ENCODE measurements around the gene SCIMP.

SCIMP gene

DNA sequence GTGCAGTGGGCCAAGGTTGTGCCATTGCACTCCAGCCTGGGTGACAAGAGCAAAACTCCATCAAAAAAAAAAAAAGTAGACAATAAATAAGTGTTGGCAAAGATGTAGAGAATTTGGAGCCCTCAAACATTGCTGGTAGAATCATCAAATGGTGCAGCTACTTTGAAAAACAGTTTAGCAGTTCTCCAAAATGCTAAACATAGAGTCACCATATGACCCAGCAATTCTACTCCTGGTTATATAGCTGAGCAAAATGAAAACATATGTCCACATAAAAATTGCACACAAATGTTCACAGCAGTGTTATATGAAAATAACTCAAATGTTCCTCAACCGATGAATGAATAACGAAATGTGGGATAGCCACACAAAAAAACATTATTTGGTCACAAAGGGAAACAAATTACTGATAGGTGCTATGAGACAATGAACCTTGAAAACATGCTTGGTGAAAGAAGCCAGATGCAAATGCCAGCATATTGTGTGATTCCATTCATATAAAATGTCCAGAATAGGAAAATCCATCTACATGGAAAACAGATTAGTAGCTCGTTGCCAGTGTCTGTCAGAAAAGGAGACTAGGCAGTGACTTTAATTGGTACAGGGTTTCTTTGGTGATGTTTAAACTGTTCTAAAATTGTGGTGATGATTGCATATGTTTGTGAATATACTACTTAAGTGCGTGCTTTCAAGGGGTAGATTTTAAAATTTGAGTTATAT is 34.7 kb upstream of the SCIMP start:
- ChIA-PET POLR2A (no interaction called here), CTCF (interaction anchor here (1.2 to 1.5 kb wide), 2 partner anchors 18 to 28 kb away, joined by 3 to 4 read pairs; no protein-coding TSS in a partner anchor)
- no peak for DNase-seq (ENCODE audit: extremely low spot score)
- TF ChIP-seq, protein P1, sequence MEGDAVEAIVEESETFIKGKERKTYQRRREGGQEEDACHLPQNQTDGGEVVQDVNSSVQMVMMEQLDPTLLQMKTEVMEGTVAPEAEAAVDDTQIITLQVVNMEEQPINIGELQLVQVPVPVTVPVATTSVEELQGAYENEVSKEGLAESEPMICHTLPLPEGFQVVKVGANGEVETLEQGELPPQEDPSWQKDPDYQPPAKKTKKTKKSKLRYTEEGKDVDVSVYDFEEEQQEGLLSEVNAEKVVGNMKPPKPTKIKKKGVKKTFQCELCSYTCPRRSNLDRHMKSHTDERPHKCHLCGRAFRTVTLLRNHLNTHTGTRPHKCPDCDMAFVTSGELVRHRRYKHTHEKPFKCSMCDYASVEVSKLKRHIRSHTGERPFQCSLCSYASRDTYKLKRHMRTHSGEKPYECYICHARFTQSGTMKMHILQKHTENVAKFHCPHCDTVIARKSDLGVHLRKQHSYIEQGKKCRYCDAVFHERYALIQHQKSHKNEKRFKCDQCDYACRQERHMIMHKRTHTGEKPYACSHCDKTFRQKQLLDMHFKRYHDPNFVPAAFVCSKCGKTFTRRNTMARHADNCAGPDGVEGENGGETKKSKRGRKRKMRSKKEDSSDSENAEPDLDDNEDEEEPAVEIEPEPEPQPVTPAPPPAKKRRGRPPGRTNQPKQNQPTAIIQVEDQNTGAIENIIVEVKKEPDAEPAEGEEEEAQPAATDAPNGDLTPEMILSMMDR (IDR thresholded peaks at IDR 0.05; ENCODE audit: control extremely low read depth, extremely low read depth, low read depth, missing control alignments) = no peak

DNA sequence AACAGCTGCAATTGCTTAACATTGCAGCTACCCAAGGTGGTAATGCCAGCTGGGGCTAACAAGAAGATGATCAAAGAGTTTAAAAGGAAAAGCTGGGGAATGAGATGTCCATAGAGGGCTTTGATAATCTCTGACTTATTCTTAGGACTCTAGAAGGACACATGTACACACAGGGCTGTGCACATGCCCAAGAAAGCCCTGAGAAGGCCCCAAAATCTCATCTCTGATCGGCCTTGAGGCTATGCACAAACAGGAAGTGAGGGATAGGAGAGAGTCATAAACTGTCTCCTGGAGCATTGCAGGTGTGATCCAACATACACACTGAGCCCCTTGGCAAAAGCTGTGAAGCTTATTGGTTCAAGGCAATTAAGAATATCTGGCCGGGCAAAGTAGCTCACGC is 30.2 kb upstream of the SCIMP start:
- TF ChIP-seq, protein P1 (IDR thresholded peaks at IDR 0.05; ENCODE audit: control extremely low read depth, extremely low read depth, low read depth, missing control alignments) = no peak
- ChIA-PET POLR2A (no interaction called here), CTCF (interaction anchor here (1.1 kb wide), 1 partner anchor 15 kb away, joined by 3 read pairs; no protein-coding TSS in a partner anchor)
- DNase-seq (ENCODE audit: extremely low spot score) = no peak

DNA sequence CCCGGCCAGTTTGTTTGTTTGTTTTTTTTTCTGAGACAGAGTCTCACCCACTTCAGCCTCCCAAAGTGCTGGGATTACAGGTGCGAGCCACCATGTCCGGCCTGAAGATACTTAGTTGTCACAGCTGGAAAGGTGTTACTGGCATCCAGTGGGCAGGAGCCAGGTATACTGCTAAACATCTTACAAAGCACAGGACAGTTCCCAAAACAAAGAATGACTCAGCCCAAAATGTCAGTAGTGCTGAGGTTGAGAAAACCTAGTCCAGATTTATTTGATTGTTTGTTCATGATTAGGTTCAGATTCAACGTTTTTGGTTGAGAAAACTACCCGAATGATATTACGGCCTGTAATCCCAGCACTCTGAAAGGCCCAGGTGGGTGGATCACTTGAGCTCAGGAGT is 28.8 kb upstream of the SCIMP start:
- POLR2A ChIA-PET = no interaction called here
- CTCF ChIA-PET = no interaction called here
- no peak for DNase-seq (ENCODE audit: extremely low spot score)
- TF ChIP-seq, protein P1 (IDR thresholded peaks at IDR 0.05; ENCODE audit: control extremely low read depth, extremely low read depth, low read depth, missing control alignments) = no peak

DNA sequence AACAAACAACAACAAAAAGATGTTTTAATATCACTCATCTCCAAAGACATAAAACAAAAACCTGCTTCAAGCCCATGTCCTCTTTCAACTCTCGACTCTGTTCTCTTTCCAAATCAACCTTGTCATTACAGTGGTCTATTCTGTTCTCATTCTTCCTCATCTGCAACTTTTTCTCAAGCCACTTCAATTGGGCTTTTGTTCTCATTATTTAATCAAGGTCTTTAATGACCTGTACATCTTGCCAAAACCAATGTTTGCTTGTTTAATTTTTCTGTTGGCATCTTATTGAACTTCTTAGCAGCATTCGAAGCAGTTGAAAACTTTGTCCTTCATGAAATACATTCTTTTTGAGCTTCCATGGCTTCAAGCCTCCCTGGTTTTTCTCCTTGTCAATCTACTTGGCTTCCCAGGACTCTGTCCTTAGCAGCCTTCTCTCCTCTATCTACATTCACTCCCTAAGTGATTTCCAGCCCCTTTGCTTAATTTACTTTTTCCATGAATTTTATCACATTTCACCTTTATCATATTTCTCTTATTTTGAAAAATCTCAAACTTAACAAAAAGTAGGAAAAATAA is 27.8 kb upstream of the SCIMP start:
- ChIA-PET CTCF (interaction anchor here (1.0 kb wide), 1 partner anchor 14 kb away, joined by 3 read pairs; no protein-coding TSS in a partner anchor), POLR2A (no interaction called here)
- no peak for DNase-seq (ENCODE audit: extremely low spot score)
- TF ChIP-seq, protein P1 (IDR thresholded peaks at IDR 0.05; ENCODE audit: control extremely low read depth, extremely low read depth, low read depth, missing control alignments) = no peak

DNA sequence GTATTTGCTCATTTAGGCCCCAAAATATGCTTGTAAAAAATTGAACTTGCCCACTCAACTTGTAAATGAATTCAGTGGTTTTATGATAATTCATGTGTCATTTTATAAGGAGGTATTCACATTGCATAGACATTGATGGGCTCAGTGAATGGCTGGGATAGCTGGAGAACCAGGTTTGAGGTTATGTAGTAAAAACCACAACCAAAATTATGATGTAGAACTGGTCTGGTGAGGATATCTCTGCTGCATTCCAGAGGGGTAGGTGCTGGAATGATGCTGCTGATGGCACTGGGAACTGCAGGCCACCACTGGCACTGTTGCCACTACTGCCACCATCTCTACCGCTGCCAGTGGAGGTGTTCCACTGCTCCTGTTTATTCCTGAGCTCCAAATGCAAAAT is 25.9 kb upstream of the SCIMP start:
- DNase-seq (ENCODE audit: extremely low spot score) = peak; percentile 1
- POLR2A ChIA-PET = no interaction called here
- TF ChIP-seq, protein P1 (IDR thresholded peaks at IDR 0.05; ENCODE audit: control extremely low read depth, extremely low read depth, low read depth, missing control alignments) = no peak
- CTCF ChIA-PET = interaction anchor here (1.0 kb wide), 1 partner anchor 10 kb away, joined by 3 read pairs; no protein-coding TSS in a partner anchor

DNA sequence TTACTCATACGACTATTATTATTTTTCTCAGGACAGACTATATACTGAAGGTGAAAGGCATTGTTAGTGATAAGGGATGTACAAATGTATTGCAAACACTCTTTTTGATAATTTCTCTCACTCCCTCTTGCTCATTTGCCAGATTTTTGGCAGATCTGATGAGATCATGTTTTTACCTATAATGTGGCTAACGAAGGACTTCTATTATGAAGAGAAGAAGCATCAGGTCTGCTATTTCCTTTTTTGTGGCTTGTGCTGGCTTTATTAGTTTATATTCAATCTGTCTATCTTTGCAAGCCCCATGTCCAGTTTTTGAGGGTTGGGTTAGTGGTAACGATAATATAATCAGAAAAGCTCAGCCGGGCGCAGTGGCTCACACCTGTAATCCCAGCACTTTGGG is 22.5 kb upstream of the SCIMP start:
- TF ChIP-seq, protein P1 (IDR thresholded peaks at IDR 0.05; ENCODE audit: control extremely low read depth, extremely low read depth, low read depth, missing control alignments) = no peak
- POLR2A ChIA-PET = no interaction called here
- CTCF ChIA-PET = interaction anchor here (1.2 to 3.6 kb wide), 2 partner anchors 182 kb away, joined by 3 to 19 read pairs; partner anchors contain the start of gene C1QBP
- DNase-seq (ENCODE audit: extremely low spot score) = no peak
